ENCODE results near the gene GEMIN8. TPM values are rescaled to one million over a fixed set of nuclear protein-coding genes. Genes with fewer than 3 reads are reported as not detected.

Gene GEMIN8
- total RNA-seq, 1 experiment from 2014 or later: 26.8 TPM

Other genes with a start within 250 kb of the GEMIN8 start
- 0.50 and 0.75 TPM in 2 replicates for gene GPM6B, start 212.8 kb downstream of the GEMIN8 start, total RNA-seq (2014; rRNA removed; shearing (Covaris generic))